Mesenteric fat pad (tissue), 1 donor: ENCODE data around the gene AKAP13. TPM values are rescaled to one million over a fixed set of nuclear protein-coding genes. Genes with fewer than 3 reads are reported as not detected.
"Not testable (repeated sequence)": the region's sequence is repeated elsewhere in the genome, so short reads cannot be mapped to it uniquely, and the experiment has no call there.

Source experiments
- DNase-seq: peaks from one replicate; pipeline ENCODE4 v3.0.0-alpha.2; 2020; ENCODE audit warnings: low spot score
- total RNA-seq: library from RNA; stranded (reverse); fragmentation: NEBNext Ultra II Directional; extraction: Animal tissue kit (Norgen Biotek cat#: 25700); gene quantifications from one replicate; pipeline ENCODE4 v1.2.1, GENCODE V29; 2021
- donor health status: DM: yes; HTN: yes; CAD: no.

The AKAP13 gene
- total RNA-seq, 1 donor from 2014 or later, result 159 TPM

GRCh38 chr15:85558848-85559247, 178.4 kb downstream of the AKAP13 start:
- DNase-seq, result no peak

- DNase-seq, result no peak
Measured at GRCh38 chr15:85559530-85559929, 179.1 kb downstream of the AKAP13 start.

DNA sequence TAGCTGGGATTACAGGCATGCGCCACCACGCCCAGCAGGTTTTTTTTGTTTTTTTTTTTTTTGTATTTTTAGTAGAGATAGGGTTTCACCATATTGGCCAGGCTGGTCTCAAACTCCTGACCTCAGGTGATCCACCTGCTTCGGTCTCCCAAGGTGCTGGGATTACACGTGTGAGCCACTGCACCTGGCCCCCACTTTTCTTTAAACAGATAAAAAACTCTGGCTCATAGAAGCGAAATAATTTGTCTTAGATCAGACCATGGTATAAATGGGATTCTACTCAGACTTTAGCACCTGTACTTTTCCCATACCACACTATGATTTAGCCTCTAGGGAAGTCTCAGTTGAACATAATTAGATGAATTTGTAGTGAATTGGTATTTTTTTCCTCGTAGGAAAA, 182.4 kb downstream of the AKAP13 start:
- DNase-seq, result no peak

DNA sequence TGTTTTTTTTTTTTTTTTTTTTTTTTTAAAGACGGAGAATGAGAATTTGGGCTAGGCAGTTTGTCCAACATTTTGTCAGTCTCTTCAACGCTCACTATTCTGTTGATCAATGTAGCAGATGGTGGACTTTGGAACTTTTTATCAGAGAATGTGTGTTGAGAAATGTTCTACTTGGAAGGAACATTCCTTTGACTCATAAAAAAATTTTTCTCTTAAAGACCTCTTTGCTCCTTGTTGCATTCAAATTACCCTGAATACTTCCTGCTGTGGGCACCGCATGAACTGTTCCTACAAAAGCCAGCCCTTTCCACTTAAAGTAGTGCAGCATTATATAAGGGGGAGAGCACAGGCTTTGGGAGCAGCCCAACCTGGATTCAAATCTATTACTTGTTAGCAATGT, 182.9 kb downstream of the AKAP13 start:
- DNase-seq, result no peak

GRCh38 chr15:85563731-85564130, 183.3 kb downstream of the AKAP13 start:
- no peak for DNase-seq

- DNase-seq, result no peak
Measured at GRCh38 chr15:85564686-85565085, 184.3 kb downstream of the AKAP13 start.

DNA sequence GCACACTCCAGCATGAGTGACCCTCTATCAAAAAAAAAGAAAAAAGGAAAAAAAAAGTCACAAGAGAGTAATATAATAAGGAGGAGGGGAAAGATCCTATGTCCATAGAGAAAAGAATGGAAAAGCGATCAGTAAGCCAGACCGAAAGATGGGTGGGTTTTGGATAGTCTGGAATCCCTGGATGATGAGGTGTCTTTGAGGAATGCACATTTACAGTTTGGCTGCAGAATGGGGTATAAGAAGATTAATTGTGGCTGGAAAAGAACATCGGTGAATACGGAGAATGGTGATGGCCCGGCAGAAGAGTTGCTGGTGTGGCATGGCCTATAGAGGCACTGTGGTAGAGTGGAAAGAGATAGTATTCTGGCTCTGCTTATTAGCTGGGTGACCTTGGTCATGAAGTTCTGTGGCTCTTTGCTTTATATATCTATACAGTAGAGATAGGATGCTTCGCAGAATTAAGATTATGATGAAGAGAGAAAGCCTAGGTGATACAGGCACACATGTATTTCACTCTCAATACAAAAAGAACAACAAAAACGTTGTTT, 187.9 kb downstream of the AKAP13 start:
- no peak for DNase-seq

- no peak for DNase-seq
Measured at GRCh38 chr15:85570336-85570735, 189.9 kb downstream of the AKAP13 start.

GRCh38 chr15:85571780-85572179, 191.4 kb downstream of the AKAP13 start:
- DNase-seq, result no peak

DNA sequence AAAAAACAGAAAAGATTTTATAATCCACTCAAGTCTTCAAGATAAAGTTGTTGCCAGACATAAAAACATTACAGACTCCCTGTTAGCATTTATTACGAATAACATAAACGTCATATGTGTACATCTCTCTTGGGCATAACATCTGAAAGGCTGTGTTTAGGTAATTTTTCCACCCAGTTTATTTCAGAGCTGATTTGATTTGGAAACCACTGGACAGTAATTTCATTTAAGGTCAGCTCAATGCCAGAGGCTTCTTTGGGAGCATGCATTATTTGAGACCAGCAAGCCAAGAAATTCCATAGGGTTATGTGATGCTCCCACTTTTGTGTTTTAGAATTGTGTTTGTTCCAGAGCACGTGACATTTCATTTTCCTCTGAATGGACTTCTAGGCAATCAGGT, 196.0 kb downstream of the AKAP13 start:
- no peak for DNase-seq

DNA sequence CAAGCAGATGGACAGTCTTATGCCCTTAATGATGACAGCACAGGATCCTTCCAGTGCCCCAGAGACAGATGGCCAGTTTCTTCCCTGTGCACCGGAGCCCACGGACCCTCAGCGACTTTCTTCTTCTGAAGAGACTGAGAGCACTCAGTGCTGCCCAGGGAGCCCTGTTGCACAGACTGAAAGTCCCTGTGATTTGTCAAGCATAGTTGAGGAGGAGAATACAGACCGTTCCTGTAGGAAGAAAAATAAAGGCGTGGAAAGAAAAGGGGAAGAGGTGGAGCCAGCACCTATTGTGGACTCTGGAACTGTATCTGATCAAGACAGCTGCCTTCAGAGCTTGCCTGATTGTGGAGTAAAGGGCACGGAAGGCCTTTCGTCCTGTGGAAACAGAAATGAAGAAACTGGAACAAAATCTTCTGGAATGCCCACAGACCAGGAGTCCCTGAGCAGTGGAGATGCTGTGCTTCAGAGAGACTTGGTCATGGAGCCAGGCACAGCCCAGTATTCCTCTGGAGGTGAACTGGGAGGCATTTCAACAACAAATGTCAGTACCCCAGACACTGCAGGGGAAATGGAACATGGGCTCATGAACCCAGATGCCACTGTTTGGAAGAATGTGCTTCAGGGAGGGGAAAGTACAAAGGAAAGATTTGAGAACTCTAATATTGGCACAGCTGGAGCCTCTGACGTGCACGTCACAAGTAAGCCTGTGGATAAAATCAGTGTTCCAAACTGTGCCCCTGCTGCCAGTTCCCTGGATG, 198.7 kb downstream of the AKAP13 start:
- DNase-seq, result no peak

- DNase-seq, result no peak
Measured at GRCh38 chr15:85579957-85580694, 199.7 kb downstream of the AKAP13 start.

GRCh38 chr15:85580879-85581278, 200.5 kb downstream of the AKAP13 start:
- no peak for DNase-seq

GRCh38 chr15:85581495-85581894, 201.1 kb downstream of the AKAP13 start:
- no peak for DNase-seq

GRCh38 chr15:85582131-85583079, 202.0 kb downstream of the AKAP13 start:
- no peak for DNase-seq

DNA sequence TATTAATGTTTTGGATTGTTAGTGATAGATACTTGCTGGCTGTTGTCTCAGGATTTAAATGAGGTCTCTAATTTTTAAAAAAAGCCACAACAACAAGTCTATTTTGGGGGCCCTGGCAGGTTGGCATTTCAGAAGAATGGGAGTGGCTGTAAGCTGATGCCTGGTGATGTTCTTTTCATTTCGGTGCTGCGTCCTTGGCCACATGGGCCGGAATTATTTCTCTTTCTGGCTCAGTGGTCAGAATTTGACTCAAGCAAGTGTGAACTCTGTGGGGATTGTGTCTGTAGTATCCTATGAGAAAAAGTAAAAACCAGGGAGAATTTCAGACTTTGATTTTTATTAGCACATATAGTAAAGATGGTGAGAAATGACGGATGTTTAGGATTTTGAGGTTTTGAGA, 203.0 kb downstream of the AKAP13 start:
- no peak for DNase-seq

- DNase-seq, result no peak
Measured at GRCh38 chr15:85583923-85584390, 203.6 kb downstream of the AKAP13 start.

DNA sequence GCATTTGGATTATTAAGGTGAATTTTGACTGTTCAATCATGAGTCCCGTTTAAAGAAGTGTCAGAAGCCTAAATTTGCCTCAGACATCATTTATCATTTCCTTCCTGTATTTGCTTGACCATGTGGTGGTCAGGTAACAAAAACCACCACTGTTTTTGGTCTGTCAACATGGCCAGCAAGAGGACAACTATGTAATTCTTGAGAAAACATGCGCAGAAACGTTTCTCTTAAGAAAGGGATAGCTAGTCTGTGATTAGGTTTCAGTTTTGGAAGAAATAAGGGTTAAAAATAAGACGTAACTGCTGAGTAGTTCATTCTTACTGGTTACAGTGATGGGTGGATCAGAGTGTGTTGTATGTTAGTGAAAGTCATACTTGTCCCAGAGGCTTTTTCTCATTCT, 204.5 kb downstream of the AKAP13 start:
- no peak for DNase-seq

GRCh38 chr15:85586196-85586595, 205.8 kb downstream of the AKAP13 start:
- DNase-seq, result not testable (repeated sequence)

DNA sequence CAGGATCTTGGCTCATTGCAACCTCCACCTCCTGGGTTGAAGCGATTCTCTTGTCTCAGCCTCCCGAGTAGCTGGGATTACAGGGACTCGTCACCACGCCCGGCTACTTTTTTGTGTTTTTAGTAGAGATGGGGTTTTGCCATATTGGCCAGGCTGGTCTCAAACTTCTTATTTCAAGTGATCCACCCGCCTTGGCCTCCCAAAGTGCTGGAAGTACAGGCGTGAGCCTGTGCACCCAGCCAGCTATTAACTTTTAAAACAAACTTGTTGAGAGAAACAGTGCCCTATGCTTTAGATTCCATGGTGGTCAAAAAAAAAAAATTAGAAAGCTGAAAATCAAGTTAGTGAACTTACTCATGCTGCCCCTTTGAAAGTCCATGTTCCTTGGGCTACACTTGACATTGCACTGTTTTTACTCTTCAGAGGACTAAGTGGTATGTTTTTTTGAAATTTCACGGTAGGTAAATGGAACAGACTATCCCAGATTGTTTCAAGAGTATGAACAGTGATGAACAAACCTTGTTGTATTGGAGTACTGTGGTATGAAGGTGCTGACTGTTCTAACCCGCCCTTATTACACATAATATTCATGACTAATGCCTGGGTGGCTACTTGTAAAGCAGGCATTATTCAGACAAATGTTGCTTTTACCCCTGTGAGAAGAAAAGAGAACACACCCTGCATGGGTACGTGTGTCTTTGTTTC, 207.5 kb downstream of the AKAP13 start:
- no peak for DNase-seq

- no peak for DNase-seq
Measured at GRCh38 chr15:85588677-85589076, 208.3 kb downstream of the AKAP13 start.
